Measurements from ENCODE around the gene MESP2. TPM values are rescaled to one million over a fixed set of nuclear protein-coding genes. Genes with fewer than 3 reads are reported as not detected.

The MESP2 gene
- polyA plus RNA-seq, 4 donors = 0.34 to 0.39 TPM; not detected in 2

GRCh38 chr15:89769366-89769765, 6.8 kb upstream of the MESP2 start:
- WGBS, 3 donors = 78 to 89% (median 81%) methylated on average over 3 of the region's 3 CpGs
- no peak for FAIRE-seq
- DNase-seq = peak in 1 of 2 donors; percentile 5
- Histone ChIP-seq H3K4me1 (ENCODE audit: control insufficient read depth in 3 of 3, insufficient read depth in 2 of 3, low read depth in 1 of 3, low read length in 2 of 3) (peaks cover 0 to 17% (median 2%) of the 10 kb centered on the region in 3 donors), H3K27me3 (ENCODE audit: control insufficient read depth in 3 of 3, insufficient read depth in 3 of 3, low read length in 3 of 3) (no peaks in the 10 kb centered on the region), H3K4me3 (ENCODE audit: low read depth in 1 of 3, low read length in 3 of 3) (no peak overlapping the region), H3K36me3 (ENCODE audit: control insufficient read depth in 3 of 3, insufficient read depth in 2 of 3, low read depth in 1 of 3, low read length in 3 of 3) (no peaks in the 10 kb centered on the region), H3K27ac (ENCODE audit: low read depth in 1 of 3, low read length in 2 of 3) (no peak overlapping the region), H3K9me3 (ENCODE audit: control insufficient read depth in 2 of 2, insufficient read depth in 1 of 2, low read depth in 1 of 2, low read length in 1 of 2) (no peaks in the 10 kb centered on the region)

GRCh38 chr15:89770041-89770440, 6.1 kb upstream of the MESP2 start:
- H3K9me3 ChIP-seq (ENCODE audit: control insufficient read depth in 2 of 2, insufficient read depth in 1 of 2, low read depth in 1 of 2, low read length in 1 of 2) = no peaks in the 10 kb centered on the region
- FAIRE-seq = no peak
- no peaks in the 10 kb centered on the region for H3K27me3 ChIP-seq (ENCODE audit: control insufficient read depth in 3 of 3, insufficient read depth in 3 of 3, low read length in 3 of 3)
- H3K27ac ChIP-seq (ENCODE audit: low read depth in 1 of 3, low read length in 2 of 3) = no peak overlapping the region
- H3K4me3 ChIP-seq (ENCODE audit: low read depth in 1 of 3, low read length in 3 of 3) = no peak overlapping the region
- peak in 1 of 2 donors; percentile 1 for DNase-seq
- peaks cover 0 to 17% (median 2%) of the 10 kb centered on the region in 3 donors for H3K4me1 ChIP-seq (ENCODE audit: control insufficient read depth in 3 of 3, insufficient read depth in 2 of 3, low read depth in 1 of 3, low read length in 2 of 3)
- WGBS, 3 donors = 70 to 83% (median 79%) methylated on average over 3 of the region's 3 CpGs
- no peaks in the 10 kb centered on the region for H3K36me3 ChIP-seq (ENCODE audit: control insufficient read depth in 3 of 3, insufficient read depth in 2 of 3, low read depth in 1 of 3, low read length in 3 of 3)

- H3K27me3 ChIP-seq (ENCODE audit: control insufficient read depth in 3 of 3, insufficient read depth in 3 of 3, low read length in 3 of 3) = peaks cover 0 to 6% (median 0%) of the 10 kb centered on the region in 3 donors
- 52 to 59% (median 52%) methylated on average over 3 of the region's 3 CpGs for WGBS, 3 donors
- H3K9me3 ChIP-seq (ENCODE audit: control insufficient read depth in 2 of 2, insufficient read depth in 1 of 2, low read depth in 1 of 2, low read length in 1 of 2) = no peaks in the 10 kb centered on the region
- no peaks in the 10 kb centered on the region for H3K36me3 ChIP-seq (ENCODE audit: control insufficient read depth in 3 of 3, insufficient read depth in 2 of 3, low read depth in 1 of 3, low read length in 3 of 3)
- H3K4me3 ChIP-seq (ENCODE audit: low read depth in 1 of 3, low read length in 3 of 3) = no peak overlapping the region
- H3K4me1 ChIP-seq (ENCODE audit: control insufficient read depth in 3 of 3, insufficient read depth in 2 of 3, low read depth in 1 of 3, low read length in 2 of 3) = peaks cover 4 to 16% (median 5%) of the 10 kb centered on the region in 3 donors
- H3K27ac ChIP-seq (ENCODE audit: low read depth in 1 of 3, low read length in 2 of 3) = no peak overlapping the region
- FAIRE-seq (no peak), DNase-seq (peak in 1 of 2 donors; percentile 39)
Measured at GRCh38 chr15:89772932-89773583, 3.1 kb upstream of the MESP2 start.

GRCh38 chr15:89774492-89774891, 1.6 kb upstream of the MESP2 start:
- DNase-seq (no peak), FAIRE-seq (no peak)
- Histone ChIP-seq H3K27ac (ENCODE audit: low read depth in 1 of 3, low read length in 2 of 3) (no peak overlapping the region), H3K4me3 (ENCODE audit: low read depth in 1 of 3, low read length in 3 of 3) (no peak overlapping the region), H3K36me3 (ENCODE audit: control insufficient read depth in 3 of 3, insufficient read depth in 2 of 3, low read depth in 1 of 3, low read length in 3 of 3) (no peaks in the 10 kb centered on the region), H3K4me1 (ENCODE audit: control insufficient read depth in 3 of 3, insufficient read depth in 2 of 3, low read depth in 1 of 3, low read length in 2 of 3) (peaks cover 4 to 13% (median 5%) of the 10 kb centered on the region in 3 donors), H3K27me3 (ENCODE audit: control insufficient read depth in 3 of 3, insufficient read depth in 3 of 3, low read length in 3 of 3) (peaks cover 0 to 6% (median 0%) of the 10 kb centered on the region in 3 donors), H3K9me3 (ENCODE audit: control insufficient read depth in 2 of 2, insufficient read depth in 1 of 2, low read depth in 1 of 2, low read length in 1 of 2) (no peaks in the 10 kb centered on the region)
- 91 to 96% (median 95%) methylated on average over 5 of the region's 5 CpGs for WGBS, 3 donors

GRCh38 chr15:89775815-89776214, 317 bp upstream of the MESP2 start:
- no peak overlapping the region for H3K27ac ChIP-seq (ENCODE audit: low read depth in 1 of 3, low read length in 2 of 3)
- DNase-seq = no peak
- 73 to 85% (median 83%) methylated on average over 14 of the region's 14 CpGs for WGBS, 3 donors

GRCh38 chr15:89777073-89777751, 1.1 kb downstream of the MESP2 start:
- WGBS, 3 donors = 69 to 79% (median 77%) methylated on average over 25 of the region's 25 CpGs
- peaks cover 4 to 21% (median 5%) of the 10 kb centered on the region in 3 donors for H3K4me1 ChIP-seq (ENCODE audit: control insufficient read depth in 3 of 3, insufficient read depth in 2 of 3, low read depth in 1 of 3, low read length in 2 of 3)
- peaks cover 0 to 6% (median 0%) of the 10 kb centered on the region in 3 donors for H3K27me3 ChIP-seq (ENCODE audit: control insufficient read depth in 3 of 3, insufficient read depth in 3 of 3, low read length in 3 of 3)
- H3K4me3 ChIP-seq (ENCODE audit: low read depth in 1 of 3, low read length in 3 of 3) = no peak overlapping the region
- H3K9me3 ChIP-seq (ENCODE audit: control insufficient read depth in 2 of 2, insufficient read depth in 1 of 2, low read depth in 1 of 2, low read length in 1 of 2) = no peaks in the 10 kb centered on the region
- no peak overlapping the region for H3K27ac ChIP-seq (ENCODE audit: low read depth in 1 of 3, low read length in 2 of 3)
- DNase-seq (no peak), FAIRE-seq (no peak)
- H3K36me3 ChIP-seq (ENCODE audit: control insufficient read depth in 3 of 3, insufficient read depth in 2 of 3, low read depth in 1 of 3, low read length in 3 of 3) = peaks cover 0 to 3% (median 0%) of the 10 kb centered on the region in 3 donors

More at GRCh38 chr15:89775815-89776214, 317 bp upstream of the MESP2 start:
- H3K4me3 ChIP-seq (ENCODE audit: low read depth in 1 of 3, low read length in 3 of 3) = peak overlapping the region in 2 of 3 donors; percentile 33 to 35
- H3K36me3 ChIP-seq (ENCODE audit: control insufficient read depth in 3 of 3, insufficient read depth in 2 of 3, low read depth in 1 of 3, low read length in 3 of 3) = no peaks in the 10 kb centered on the region
- FAIRE-seq = no peak
- peaks cover 4 to 12% (median 5%) of the 10 kb centered on the region in 3 donors for H3K4me1 ChIP-seq (ENCODE audit: control insufficient read depth in 3 of 3, insufficient read depth in 2 of 3, low read depth in 1 of 3, low read length in 2 of 3)
- H3K27me3 ChIP-seq (ENCODE audit: control insufficient read depth in 3 of 3, insufficient read depth in 3 of 3, low read length in 3 of 3) = peaks cover 0 to 6% (median 0%) of the 10 kb centered on the region in 3 donors
- no peaks in the 10 kb centered on the region for H3K9me3 ChIP-seq (ENCODE audit: control insufficient read depth in 2 of 2, insufficient read depth in 1 of 2, low read depth in 1 of 2, low read length in 1 of 2)

GRCh38 chr15:89777782-89778380, 1.7 kb downstream of the MESP2 start:
- Histone ChIP-seq H3K27me3 (ENCODE audit: control insufficient read depth in 3 of 3, insufficient read depth in 3 of 3, low read length in 3 of 3) (peaks cover 0 to 6% (median 0%) of the 10 kb centered on the region in 3 donors), H3K9me3 (ENCODE audit: control insufficient read depth in 2 of 2, insufficient read depth in 1 of 2, low read depth in 1 of 2, low read length in 1 of 2) (no peaks in the 10 kb centered on the region), H3K4me1 (ENCODE audit: control insufficient read depth in 3 of 3, insufficient read depth in 2 of 3, low read depth in 1 of 3, low read length in 2 of 3) (peaks cover 5 to 25% (median 6%) of the 10 kb centered on the region in 3 donors), H3K27ac (ENCODE audit: low read depth in 1 of 3, low read length in 2 of 3) (no peak overlapping the region), H3K4me3 (ENCODE audit: low read depth in 1 of 3, low read length in 3 of 3) (no peak overlapping the region), H3K36me3 (ENCODE audit: control insufficient read depth in 3 of 3, insufficient read depth in 2 of 3, low read depth in 1 of 3, low read length in 3 of 3) (peaks cover 0 to 3% (median 0%) of the 10 kb centered on the region in 3 donors)
- DNase-seq = peak in 1 of 2 donors; percentile 0
- no peak for FAIRE-seq
- 87 to 93% (median 91%) methylated on average over 10 of the region's 10 CpGs for WGBS, 3 donors

- Histone ChIP-seq H3K4me3 (ENCODE audit: low read depth in 1 of 3, low read length in 3 of 3) (no peak overlapping the region), H3K9me3 (ENCODE audit: control insufficient read depth in 2 of 2, insufficient read depth in 1 of 2, low read depth in 1 of 2, low read length in 1 of 2) (no peaks in the 10 kb centered on the region), H3K36me3 (ENCODE audit: control insufficient read depth in 3 of 3, insufficient read depth in 2 of 3, low read depth in 1 of 3, low read length in 3 of 3) (peaks cover 0 to 9% (median 0%) of the 10 kb centered on the region in 3 donors), H3K4me1 (ENCODE audit: control insufficient read depth in 3 of 3, insufficient read depth in 2 of 3, low read depth in 1 of 3, low read length in 2 of 3) (peaks cover 5 to 35% (median 6%) of the 10 kb centered on the region in 3 donors), H3K27ac (ENCODE audit: low read depth in 1 of 3, low read length in 2 of 3) (no peak overlapping the region), H3K27me3 (ENCODE audit: control insufficient read depth in 3 of 3, insufficient read depth in 3 of 3, low read length in 3 of 3) (peaks cover 0 to 6% (median 0%) of the 10 kb centered on the region in 3 donors)
- peak in 1 of 2 donors; percentile 2 for DNase-seq
- FAIRE-seq = no peak
- 74 to 93% (median 76%) methylated on average over 4 of the region's 4 CpGs for WGBS, 3 donors
Measured at GRCh38 chr15:89778861-89779260, 2.7 kb downstream of the MESP2 start.

Measured in small intestine (tissue), 7 donors.